GM19035 (cell line): ENCODE data around the gene TRMU.

ENCODE experiments used
- ATAC-seq: cut with Tn5 transposase; IDR thresholded peaks from one replicate; pipeline ENCODE4 v1.9.1; 2021; ENCODE audit not compliant: unreplicated experiment

TRMU gene, protein sequence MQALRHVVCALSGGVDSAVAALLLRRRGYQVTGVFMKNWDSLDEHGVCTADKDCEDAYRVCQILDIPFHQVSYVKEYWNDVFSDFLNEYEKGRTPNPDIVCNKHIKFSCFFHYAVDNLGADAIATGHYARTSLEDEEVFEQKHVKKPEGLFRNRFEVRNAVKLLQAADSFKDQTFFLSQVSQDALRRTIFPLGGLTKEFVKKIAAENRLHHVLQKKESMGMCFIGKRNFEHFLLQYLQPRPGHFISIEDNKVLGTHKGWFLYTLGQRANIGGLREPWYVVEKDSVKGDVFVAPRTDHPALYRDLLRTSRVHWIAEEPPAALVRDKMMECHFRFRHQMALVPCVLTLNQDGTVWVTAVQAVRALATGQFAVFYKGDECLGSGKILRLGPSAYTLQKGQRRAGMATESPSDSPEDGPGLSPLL

GRCh38 chr22:46335201-46336118, at the start of gene TRMU:
TSS of gene TRMU (plus strand) at chr22:46335714. CDS start at chr22:46335765, 51 bp downstream.
- ATAC-seq, result peak; percentile 84

GRCh38 chr22:46286006-46286405, 49.5 kb upstream of the TRMU start:
- no peak for ATAC-seq

GRCh38 chr22:46286941-46287872, 48.3 kb upstream of the TRMU start:
- no peak for ATAC-seq

DNA sequence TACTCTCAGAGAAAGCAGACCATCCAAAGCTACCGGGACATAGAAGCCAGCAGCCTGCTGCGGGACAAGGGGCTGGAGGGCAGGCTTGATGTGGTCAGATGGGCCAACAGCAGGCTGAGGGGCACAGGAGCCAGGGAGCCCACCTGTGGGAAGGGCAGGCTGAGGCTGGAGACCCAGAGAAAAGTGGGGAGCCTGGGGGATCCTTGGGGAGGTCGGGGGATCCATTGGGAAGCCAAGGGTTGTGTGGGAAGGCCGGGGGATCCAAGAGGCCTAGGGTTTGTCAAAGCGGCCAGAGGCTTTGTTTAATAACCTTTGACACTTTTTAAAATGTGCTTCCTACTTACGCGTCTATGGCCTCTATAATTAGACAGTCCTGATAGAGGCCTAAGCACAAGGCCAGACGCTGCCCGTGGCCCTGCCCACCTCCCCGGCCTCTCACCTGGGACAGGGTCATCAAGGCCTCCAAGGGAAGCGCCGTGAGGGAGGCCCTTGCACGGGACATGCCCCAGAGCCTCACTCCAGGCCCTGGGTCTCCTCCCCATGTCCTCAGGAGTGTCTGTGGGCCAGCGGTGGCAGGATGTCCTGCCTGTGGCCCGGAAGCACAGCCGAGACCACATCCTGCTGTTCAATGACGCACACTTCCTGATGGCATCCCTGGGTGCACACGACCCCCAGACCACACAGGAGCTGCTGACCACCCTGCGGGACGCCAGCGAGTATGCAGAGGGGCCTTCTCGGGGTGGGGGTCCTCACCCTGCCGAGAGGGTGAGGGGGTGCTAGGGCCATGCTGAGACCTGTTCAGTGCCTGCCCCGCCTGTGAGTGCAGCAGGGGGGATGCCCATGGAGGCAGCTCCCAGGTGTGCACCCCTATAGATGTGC, 47.4 kb upstream of the TRMU start:
- peak; percentile 77 for ATAC-seq

- no peak for ATAC-seq
These were observed 46.7 kb upstream of the TRMU start for GRCh38 chr22:46288846-46289243.

DNA sequence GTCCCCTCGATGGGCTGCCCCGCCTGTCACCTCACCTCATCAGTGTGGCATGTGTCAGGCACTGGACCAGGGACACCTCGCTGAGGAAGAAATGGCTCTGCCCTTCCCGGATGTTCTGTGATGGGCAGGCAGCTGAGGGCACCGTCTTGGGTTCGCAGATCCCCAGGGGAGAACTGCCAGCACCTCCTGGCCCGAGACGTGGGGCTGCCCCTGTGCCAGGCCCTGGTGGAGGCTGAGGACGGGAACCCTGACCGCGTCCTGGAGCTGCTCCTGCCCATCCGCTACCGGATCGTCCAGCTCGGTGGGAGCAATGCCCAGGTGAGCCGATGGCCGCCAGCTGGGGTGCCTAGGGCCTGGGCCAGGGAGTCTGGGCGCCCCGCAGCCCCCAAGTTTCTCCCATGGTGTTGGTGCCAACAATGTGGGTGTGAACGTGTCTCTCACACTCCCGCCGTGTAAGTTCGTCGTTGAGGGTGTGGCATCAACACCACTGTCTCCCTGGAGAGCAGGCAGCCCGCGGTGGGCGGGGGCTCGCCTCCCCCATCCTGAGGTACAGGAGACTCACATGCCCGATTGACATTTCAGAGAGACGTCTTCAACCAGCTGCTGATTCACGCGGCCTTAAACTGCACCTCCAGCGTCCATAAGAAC, 46.1 kb upstream of the TRMU start:
- no peak for ATAC-seq

DNA sequence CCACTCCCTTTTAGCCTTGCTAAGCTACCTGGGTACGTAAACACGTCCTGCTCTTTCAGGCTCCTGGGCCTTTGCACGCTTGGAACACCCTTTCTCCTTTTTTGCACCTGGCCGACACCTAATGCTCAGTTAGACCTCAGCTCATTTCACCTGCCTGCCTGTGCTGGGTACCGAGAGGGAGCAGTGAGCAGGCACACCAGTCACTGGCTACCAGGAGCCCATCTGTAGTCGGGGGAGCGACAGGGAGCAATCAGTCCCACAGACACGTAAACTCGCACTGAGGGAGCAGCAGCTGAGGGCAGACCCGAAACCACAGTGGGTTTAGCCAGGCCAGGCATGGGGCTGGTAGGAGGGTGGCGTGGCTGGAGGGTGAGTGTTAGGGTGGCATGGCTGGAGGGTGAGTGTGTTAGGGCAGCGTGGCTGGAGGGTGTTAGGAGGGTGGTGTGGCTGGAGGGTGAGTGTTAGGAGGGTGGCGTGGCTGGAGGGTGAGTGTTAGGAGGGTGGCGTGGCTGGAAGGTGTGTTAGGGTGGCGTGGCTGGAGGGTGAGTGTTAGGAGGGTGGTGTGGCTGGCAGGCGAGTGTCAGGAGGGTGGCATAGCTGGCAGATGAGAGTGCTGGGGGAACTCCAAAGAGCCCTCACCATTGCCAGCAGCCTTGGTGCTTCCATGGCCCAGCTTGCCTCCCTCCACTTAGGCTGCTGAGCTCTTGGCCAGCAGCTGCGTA, 45.2 kb upstream of the TRMU start:
- ATAC-seq, result no peak

DNA sequence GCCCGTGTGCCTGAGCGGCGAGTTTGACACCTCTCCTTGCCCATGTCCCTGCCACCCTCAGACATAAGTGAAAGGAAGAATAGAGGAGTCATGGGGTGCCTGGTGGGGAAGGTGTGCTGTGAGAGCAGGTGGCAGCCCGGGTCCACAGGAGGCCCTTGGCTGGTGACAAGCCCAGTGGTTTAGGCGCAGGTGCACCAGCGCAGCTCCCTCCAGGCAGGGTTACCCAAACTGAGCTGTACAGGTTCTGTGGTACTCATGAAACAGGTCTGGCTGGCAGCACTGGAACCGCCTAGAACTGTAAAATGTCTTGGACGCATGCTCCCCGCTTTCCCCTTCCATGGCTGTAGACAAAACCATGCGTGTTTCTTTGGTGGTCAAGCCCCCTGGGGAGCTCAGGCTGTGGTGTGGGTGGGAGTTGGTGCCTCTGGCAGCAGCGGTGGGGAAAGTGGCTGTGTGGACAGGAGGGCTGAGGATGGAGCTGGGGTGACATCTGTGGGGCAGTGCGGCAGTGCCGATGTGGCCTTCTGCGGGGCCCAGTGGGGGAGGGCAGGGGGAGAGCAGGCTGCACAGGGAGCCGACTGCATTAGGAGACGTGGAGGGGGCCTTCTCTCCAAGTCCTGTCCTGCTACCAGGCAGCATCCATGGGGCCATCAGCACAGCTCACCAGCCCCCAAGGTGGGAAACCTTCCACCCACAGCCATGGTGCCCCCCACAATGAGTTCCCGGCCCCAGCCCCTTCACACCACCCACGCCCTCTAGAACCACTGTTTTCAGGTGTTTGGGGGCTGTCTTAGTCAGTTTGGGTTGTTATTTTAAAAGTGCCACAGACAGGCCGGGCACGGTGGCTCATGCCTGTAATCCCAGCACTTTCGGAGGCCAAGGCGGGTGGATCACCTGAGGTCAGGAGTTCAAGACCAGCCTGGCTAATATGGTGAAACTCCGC, 44.4 kb upstream of the TRMU start:
- no peak for ATAC-seq

DNA sequence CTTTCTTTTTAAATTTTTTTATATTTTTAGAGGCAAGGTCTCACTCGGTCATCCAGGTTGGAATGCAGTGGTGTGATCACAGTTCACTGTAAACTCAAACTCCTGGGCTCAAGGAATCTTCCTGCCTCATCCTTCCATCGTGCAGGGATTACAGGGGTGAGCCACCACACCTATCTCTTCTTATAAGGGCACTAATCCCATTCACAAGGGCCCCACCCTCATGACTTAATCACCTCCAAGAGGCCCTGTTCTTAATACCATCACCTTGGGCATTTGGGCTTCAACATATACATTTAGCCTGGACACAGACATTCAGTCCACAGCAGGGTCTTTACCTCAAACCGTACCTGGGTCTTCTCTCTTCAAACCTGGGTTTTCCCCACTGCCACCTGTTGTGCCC, 43.3 kb upstream of the TRMU start:
- no peak for ATAC-seq

GRCh38 chr22:46292732-46293131, 42.8 kb upstream of the TRMU start:
- ATAC-seq, result no peak

DNA sequence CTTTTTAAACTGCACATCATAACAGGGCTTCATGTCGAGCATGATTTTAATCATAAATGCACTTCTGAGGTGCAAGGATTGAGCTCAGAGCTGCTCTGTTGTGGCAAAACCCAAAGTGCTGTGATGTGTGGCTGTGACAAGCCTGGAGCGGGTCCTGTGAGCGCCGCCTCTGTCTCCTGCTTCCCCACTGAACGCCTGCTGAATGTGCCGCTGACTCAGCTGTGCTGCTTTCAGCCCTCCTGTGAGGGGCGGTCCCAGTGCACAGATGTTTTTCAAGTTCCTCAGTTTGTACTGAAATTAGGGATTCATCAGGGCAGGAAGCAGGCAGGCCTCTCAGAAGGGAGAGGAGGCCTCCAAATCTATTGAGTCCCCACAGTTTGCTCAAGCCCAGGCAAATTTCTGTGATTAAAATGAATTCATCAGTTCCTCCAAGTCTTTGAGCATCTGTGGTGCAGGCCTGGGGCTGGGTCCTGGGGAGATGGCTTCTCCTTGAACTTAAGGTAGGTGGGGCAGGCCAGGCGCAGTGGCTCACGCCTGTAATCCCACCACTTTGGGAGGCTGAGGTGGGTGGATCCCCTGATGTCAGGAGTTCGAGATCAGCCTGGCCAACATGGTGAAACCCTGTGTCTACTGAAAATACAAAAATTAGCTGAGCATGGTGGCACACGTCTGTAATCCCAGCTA, 41.8 kb upstream of the TRMU start:
- no peak for ATAC-seq

DNA sequence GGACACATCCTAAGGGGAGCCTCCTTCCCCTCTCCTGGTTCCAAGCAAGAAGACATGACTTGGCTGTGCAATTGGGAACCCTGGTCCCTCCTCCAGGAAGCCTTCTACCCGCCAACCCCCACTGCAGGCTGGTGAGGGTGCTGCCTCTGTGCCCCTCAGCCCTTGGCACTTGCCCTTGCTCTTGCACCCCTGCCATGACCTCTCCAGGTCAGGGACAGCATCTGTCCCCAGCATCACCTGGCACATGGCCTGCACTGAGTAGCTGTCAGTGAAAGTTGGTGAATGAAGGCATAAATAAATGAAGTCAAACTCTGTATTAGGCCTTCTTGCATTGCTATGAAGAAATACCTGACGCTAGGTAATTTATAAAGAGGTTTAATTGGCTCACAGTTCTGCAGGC, 40.7 kb upstream of the TRMU start:
- ATAC-seq, result no peak

- ATAC-seq, result no peak
These were observed 40.1 kb upstream of the TRMU start for GRCh38 chr22:46295277-46295971.

DNA sequence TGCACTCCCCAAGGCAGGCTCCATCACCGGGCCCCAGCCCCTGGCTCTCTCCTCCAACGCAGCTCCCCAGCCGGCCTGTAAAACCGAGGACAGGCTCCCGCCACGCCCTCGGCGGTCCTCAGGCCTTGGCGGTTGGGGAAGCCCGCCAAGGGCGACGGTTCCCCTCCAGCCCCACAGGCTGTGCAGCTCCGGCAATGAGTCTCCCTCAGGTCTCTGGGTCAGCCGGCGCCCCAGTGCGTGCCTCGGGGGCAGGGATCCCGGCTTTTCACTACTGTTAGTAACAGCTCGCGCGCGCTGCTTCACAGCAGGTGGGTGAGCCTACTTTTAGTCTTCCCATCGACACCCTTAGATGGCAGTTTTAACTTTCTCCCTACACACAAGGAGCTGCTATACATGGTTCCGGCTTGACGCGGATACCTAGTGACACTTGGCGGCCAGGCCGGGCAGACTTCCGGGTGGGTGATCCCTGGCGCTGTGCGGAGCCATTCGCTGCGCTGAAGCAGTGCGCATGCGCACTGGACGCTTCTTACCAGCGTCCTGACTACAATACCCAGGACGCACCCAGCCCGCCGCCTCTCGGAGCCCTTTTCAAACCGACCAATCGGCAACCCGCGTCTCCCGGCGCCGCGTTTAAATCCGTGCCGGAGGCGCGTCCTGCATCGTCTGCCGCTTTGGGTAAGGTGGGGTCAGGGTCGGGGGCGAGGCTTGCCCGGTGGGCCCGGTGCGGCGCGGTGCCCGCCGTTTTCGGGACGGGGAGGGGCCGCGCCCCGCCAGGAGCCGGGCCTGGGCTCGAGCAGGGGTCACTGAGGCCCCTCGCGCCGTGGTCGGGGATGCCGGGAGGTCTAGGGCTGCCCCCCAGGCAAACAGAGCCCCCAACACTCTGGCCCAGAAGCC, 39.0 kb upstream of the TRMU start, which contains the start of gene GTSE1:
TSS of gene GTSE1 (plus strand) at position 614 of the 894 bp plus-strand sequence. CDS start 531 bp downstream, outside the sequence.
- ATAC-seq, result peak; percentile 92

GRCh38 chr22:46297151-46297812, 38.2 kb upstream of the TRMU start:
- peak; percentile 28 for ATAC-seq
